ENCODE results near the gene GAK. TPM values are rescaled to one million over a fixed set of nuclear protein-coding genes. Genes with fewer than 3 reads are reported as not detected.

The GAK gene
- polyA plus RNA-seq, 1 experiment: 17.0 TPM

GRCh38 chr4:869776-870175, 62.3 kb downstream of the GAK start:
- Histone ChIP-seq H3K27ac (ENCODE audit: low read depth, low read length) (no peak overlapping the region), H3K27me3 (ENCODE audit: control insufficient read depth, insufficient read depth, low read length) (no peaks in the 10 kb centered on the region), H3K9me3 (ENCODE audit: control insufficient read depth, insufficient read depth, low read length) (peaks cover 14% of the 10 kb centered on the region; the same call in 1 of the 2 replicates), H3K4me3 (ENCODE audit: low read depth, low read length) (no peak overlapping the region)
- POLR2A ChIA-PET: no interaction called here
- no peak for TF ChIP-seq CTCF (IDR thresholded peaks at IDR 0.05; ENCODE audit: low read depth, low read length)
- CTCF ChIA-PET: no interaction called here
- no peak for DNase-seq (ENCODE audit: low read depth, low spot score)

DNA sequence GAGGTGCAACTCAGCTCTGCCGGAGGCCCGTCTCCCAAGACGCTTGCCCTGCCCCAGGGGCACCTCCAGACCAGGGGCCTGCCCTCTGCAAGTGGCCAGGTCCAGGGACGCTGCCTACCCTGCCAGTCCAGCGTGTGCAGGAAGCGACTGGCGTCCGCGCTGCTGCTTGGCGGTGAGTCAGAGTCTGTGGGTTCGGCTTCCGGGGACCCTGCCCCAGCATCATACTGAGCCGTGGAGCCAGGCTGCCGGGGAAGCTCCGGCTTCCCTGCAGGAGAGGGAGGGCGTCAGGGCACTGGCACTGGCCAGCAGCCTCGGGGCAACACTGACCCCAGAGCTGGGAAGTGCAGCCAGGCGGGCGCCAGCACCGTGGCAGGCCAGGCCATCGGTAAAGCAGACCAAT, 63.7 kb downstream of the GAK start:
- POLR2A ChIA-PET: no interaction called here

GRCh38 chr4:867526-868250, 64.4 kb downstream of the GAK start:
- Histone ChIP-seq H3K4me3 (ENCODE audit: low read depth, low read length) (no peak overlapping the region), H3K9me3 (ENCODE audit: control insufficient read depth, insufficient read depth, low read length) (peaks cover 14% of the 10 kb centered on the region; the same call in 1 of the 2 replicates), H3K27ac (ENCODE audit: low read depth, low read length) (no peak overlapping the region), H3K27me3 (ENCODE audit: control insufficient read depth, insufficient read depth, low read length) (no peaks in the 10 kb centered on the region)
- no peak for DNase-seq (ENCODE audit: low read depth, low spot score)
- ChIA-PET POLR2A (no interaction called here), CTCF (no interaction called here)
- no peak for TF ChIP-seq CTCF (IDR thresholded peaks at IDR 0.05; ENCODE audit: low read depth, low read length)

More for the DNA sequence above, 63.7 kb downstream of the GAK start:
- H3K4me3 ChIP-seq (ENCODE audit: low read depth, low read length): no peak overlapping the region
- CTCF ChIA-PET: no interaction called here
- no peak overlapping the region for H3K27ac ChIP-seq (ENCODE audit: low read depth, low read length)
- TF ChIP-seq CTCF (IDR thresholded peaks at IDR 0.05; ENCODE audit: low read depth, low read length): no peak
- H3K27me3 ChIP-seq (ENCODE audit: control insufficient read depth, insufficient read depth, low read length): no peaks in the 10 kb centered on the region
- H3K9me3 ChIP-seq (ENCODE audit: control insufficient read depth, insufficient read depth, low read length): peaks cover 14% of the 10 kb centered on the region; the same call in 1 of the 2 replicates
- DNase-seq (ENCODE audit: low read depth, low spot score): no peak

- POLR2A ChIA-PET: no interaction called here
- CTCF ChIA-PET: no interaction called here
- Histone ChIP-seq H3K27me3 (ENCODE audit: control insufficient read depth, insufficient read depth, low read length) (no peaks in the 10 kb centered on the region), H3K4me3 (ENCODE audit: low read depth, low read length) (no peak overlapping the region), H3K9me3 (ENCODE audit: control insufficient read depth, insufficient read depth, low read length) (peaks cover 14% of the 10 kb centered on the region; the same call in 1 of the 2 replicates), H3K27ac (ENCODE audit: low read depth, low read length) (no peak overlapping the region)
- TF ChIP-seq CTCF (IDR thresholded peaks at IDR 0.05; ENCODE audit: low read depth, low read length): no peak
- no peak for DNase-seq (ENCODE audit: low read depth, low spot score)
These were observed 65.2 kb downstream of the GAK start for GRCh38 chr4:866761-867390.

DNA sequence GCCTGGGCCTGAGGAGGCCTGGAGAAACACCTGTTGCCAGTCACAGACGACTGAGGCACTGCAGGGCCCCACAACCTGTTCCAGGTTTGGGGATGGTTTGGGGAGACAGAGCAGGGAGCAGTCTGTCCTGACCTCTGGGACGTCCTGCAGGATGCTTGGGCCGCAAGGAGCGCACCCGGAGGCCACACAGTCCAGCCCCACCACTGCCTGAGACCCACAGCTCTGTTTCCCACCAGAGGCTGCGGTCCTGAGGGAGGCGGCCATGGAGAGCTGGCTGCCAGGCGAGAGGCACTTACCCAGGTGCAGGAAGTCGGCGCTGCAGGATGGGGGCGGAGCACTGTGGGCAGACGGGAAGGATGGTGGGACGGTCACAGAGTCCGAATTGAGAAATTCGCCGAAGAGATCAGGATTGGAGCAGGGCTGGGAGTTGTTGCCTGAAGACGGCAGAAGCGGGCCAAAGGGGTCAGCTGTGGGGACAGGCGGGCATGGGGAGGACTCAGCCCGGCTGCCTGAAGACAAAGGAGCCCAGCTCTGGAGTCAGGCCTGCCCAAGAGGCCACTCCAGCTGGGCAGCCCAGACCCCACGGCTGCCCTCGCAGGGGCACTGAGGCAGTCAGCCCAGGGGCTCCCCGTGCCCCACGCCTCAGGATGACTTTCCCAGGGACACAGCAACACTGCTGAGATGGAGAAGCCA, 65.9 kb downstream of the GAK start:
- Histone ChIP-seq H3K4me3 (ENCODE audit: low read depth, low read length) (no peak overlapping the region), H3K9me3 (ENCODE audit: control insufficient read depth, insufficient read depth, low read length) (peaks cover 14% of the 10 kb centered on the region; the same call in 1 of the 2 replicates), H3K27me3 (ENCODE audit: control insufficient read depth, insufficient read depth, low read length) (no peaks in the 10 kb centered on the region), H3K27ac (ENCODE audit: low read depth, low read length) (no peak overlapping the region)
- ChIA-PET POLR2A (no interaction called here), CTCF (no interaction called here)
- DNase-seq (ENCODE audit: low read depth, low spot score): no peak
- TF ChIP-seq CTCF (IDR thresholded peaks at IDR 0.05; ENCODE audit: low read depth, low read length): no peak
